Erythroblast (primary cell): ENCODE data around the gene ZNF624.

Experiments
- GATA1 ChIP-seq: IDR thresholded peaks from 2 replicates; pipeline ENCODE4 v1.6.1; 2011; ENCODE audit warnings: low read depth, mild to moderate bottlenecking, control low read depth, low read length, moderate library complexity
- POLR2A ChIP-seq: IDR thresholded peaks from 2 replicates; pipeline ENCODE4 v1.6.1; 2011; ENCODE audit warnings: mild to moderate bottlenecking, low read length

DNA sequence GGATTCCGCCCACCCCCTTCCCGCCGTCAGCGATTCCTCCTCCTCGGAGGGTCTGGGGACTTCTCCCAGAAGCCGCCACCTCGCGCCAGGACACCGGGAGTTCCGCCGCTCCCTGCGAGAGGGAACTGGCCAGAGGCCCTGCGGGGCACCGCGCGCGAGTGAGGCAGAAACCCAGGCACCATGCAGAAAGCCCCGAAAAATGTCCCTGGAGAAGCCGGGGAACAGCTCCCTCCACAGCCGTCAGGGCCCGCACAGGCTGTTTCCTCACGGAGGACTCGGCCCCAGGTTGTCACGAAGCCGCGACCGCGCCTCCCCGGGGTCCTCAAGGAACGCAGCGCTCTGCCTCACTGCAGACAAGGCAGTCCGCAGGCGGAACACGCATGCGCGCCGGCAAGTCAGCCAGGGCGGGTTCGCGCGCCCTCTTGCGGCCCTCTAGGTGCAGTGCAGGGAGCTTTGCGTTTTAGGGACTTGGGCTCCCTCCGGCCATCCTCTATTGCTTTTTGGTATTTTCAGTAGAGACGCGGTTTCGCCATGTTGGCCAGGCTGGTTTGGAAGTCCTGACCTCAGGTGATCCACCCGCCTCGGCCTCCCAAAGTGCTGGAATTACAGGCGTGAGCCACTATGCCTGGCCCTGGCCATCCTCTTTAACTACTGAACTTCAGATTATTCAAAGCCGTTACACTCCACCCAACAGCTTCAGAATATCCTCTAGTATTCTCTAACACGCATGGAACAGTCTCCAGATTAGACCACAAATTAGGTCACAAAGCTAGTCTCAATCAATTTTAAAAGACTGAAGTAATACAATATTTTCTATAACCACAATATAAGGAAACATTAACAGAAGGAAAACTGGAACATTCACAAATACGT, 64.3 kb downstream of the ZNF624 start:
- TF ChIP-seq POLR2A: no peak
- no peak for TF ChIP-seq GATA1
